Medulla oblongata (tissue), 1 donor: Measurements from ENCODE around the gene ANKDD1A.

Experiments
- DNase-seq: peaks from one replicate; pipeline ENCODE4 v3.0.0-alpha.2; 2015; ENCODE audit errors: extremely low spot score

The ANKDD1A gene

GRCh38 chr15:64895285-64896065 lies 16.2 kb upstream of the ANKDD1A start:
- peak; percentile 80 for DNase-seq

GRCh38 chr15:64896371-64897069 lies 15.2 kb upstream of the ANKDD1A start:
- DNase-seq, result peak; percentile 48

- DNase-seq, result peak; percentile 50
Measured at GRCh38 chr15:64897345-64897985, 14.2 kb upstream of the ANKDD1A start.

- no peak for DNase-seq
Measured at GRCh38 chr15:64898406-64898805, 13.3 kb upstream of the ANKDD1A start.

GRCh38 chr15:64901141-64901540 lies 10.6 kb upstream of the ANKDD1A start:
- no peak for DNase-seq

- no peak for DNase-seq
Measured at GRCh38 chr15:64901914-64902313, 9.8 kb upstream of the ANKDD1A start.

GRCh38 chr15:64902863-64903262 lies 8.8 kb upstream of the ANKDD1A start:
- DNase-seq, result no peak

- DNase-seq, result no peak
Measured at GRCh38 chr15:64903326-64903950, 8.3 kb upstream of the ANKDD1A start.

- no peak for DNase-seq
Measured at GRCh38 chr15:64904189-64904588, 7.5 kb upstream of the ANKDD1A start.

GRCh38 chr15:64905119-64905831 lies 6.4 kb upstream of the ANKDD1A start:
- peak; percentile 76 for DNase-seq

- DNase-seq, result no peak
Measured at GRCh38 chr15:64905941-64906340, 5.8 kb upstream of the ANKDD1A start.

GRCh38 chr15:64906402-64906801 lies 5.3 kb upstream of the ANKDD1A start:
- DNase-seq, result no peak

GRCh38 chr15:64907991-64908390 lies 3.7 kb upstream of the ANKDD1A start:
- DNase-seq, result no peak

- DNase-seq, result no peak
Measured at GRCh38 chr15:64909546-64909945, 2.2 kb upstream of the ANKDD1A start.

- DNase-seq, result no peak
Measured at GRCh38 chr15:64912379-64913325, 950 bp downstream of the ANKDD1A start.

- DNase-seq, result no peak
Measured at GRCh38 chr15:64915518-64916227, 4.0 kb downstream of the ANKDD1A start.

- no peak for DNase-seq
Measured at GRCh38 chr15:64916365-64916764, 4.7 kb downstream of the ANKDD1A start.

- no peak for DNase-seq
Measured at GRCh38 chr15:64917211-64917610, 5.5 kb downstream of the ANKDD1A start.

- DNase-seq, result no peak
Measured at GRCh38 chr15:64919721-64920120, 8.0 kb downstream of the ANKDD1A start.

- no peak for DNase-seq
Measured at GRCh38 chr15:64921711-64922110, 10.0 kb downstream of the ANKDD1A start.
